Left ventricle myocardium inferior (tissue), 1 donor: Measurements from ENCODE around the gene CFC1. TPM values are rescaled to one million over a fixed set of nuclear protein-coding genes. Genes with fewer than 3 reads are reported as not detected.
"Not testable (repeated sequence)": the region's sequence is repeated elsewhere in the genome, so short reads cannot be mapped to it uniquely, and the experiment has no call there.

ENCODE experiments used
- DNase-seq: peaks from one replicate; pipeline ENCODE4 v3.0.0-alpha.2; 2020
- H3K27ac ChIP-seq: fragments of 200-600 bp; replicated peaks from 2 replicates; pipeline ENCODE4 v1.8.0; 2021
- H3K27me3 ChIP-seq: fragments of 200-600 bp; 2 replicates; pipeline ENCODE4 v1.8.0; 2021; ENCODE audit warnings: low read depth
- H3K36me3 ChIP-seq: fragments of 200-600 bp; 2 replicates; pipeline ENCODE4 v1.8.0; 2021
- H3K4me1 ChIP-seq: fragments of 200-600 bp; 2 replicates; pipeline ENCODE4 v1.8.0; 2021
- H3K4me3 ChIP-seq: fragments of 200-600 bp; 2 replicates; pipeline ENCODE4 v1.8.0; 2021; ENCODE audit warnings: mild to moderate bottlenecking, moderate library complexity
- H3K9me3 ChIP-seq: fragments of 200-600 bp; replicated peaks from 2 replicates; pipeline ENCODE4 v1.8.0; 2021
- intact Hi-C: fragments of 100-400 bp; cut with micrococcal nuclease; formaldehyde crosslinking; loops from one replicate; pipeline ENCODE4 v1.11.0; 2022
- total RNA-seq: library from RNA; stranded (reverse); fragmentation: NEBNext Ultra II Directional; extraction: Animal tissue kit (Norgen Biotek cat#: 25700); gene quantifications from one replicate; pipeline ENCODE4 v1.2.1, GENCODE V29; 2021
- donor health status: DM: no; HTN: yes; CAD: no; lungs with severe emphysema.

Gene CFC1
- total RNA-seq, 1 donor from 2014 or later = not detected

- H3K9me3 ChIP-seq, H3K4me1 ChIP-seq, intact Hi-C loops, H3K27ac ChIP-seq, DNase-seq, H3K36me3 ChIP-seq, H3K4me3 ChIP-seq, H3K27me3 ChIP-seq: not testable (repeated sequence)
Observed at GRCh38 chr2:130571929-130572328, 27.4 kb downstream of the CFC1 start.

DNA sequence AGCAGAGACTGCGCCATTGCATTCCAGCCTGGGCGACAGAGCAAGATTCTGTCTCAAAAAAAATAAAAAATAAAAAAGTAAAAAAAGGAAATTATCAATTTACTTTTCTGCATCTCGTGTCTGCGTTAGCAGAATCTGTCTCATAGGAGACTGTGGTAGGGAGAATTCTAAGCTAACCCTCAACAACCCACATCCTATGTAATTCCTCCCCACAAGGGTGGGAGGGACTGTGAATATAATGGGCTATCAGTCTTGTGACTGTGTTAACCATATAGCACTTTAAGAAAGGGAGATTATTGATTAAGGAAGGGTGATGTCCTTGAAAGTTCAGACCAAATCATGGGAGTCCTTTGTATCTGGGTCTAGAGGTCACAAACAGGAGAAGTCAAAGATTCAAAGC, 33.2 kb downstream of the CFC1 start:
- H3K27ac ChIP-seq, H3K36me3 ChIP-seq, H3K4me1 ChIP-seq, DNase-seq, intact Hi-C loops, H3K4me3 ChIP-seq, H3K9me3 ChIP-seq, H3K27me3 ChIP-seq: not testable (repeated sequence)

DNA sequence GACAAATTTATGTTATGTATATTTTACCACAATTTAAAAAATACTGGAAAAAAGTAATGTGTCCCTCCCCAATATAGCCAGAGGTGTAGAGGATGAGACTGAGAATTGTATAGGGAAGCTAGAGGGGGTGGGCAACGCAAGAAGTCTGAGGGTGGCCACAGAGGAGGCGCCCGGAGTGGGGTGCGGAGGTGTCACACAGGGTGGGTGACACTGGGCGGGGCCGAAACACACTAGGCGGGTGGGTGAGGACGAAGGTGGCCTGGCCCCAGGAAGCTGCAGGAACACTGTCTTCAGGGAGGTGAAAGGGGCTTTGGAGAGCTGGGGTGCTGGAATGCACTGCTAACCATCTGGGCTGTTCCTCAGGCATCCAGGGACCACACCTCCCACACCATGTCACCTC, 42.9 kb downstream of the CFC1 start:
- intact Hi-C loops, H3K4me3 ChIP-seq: not testable (repeated sequence)

GRCh38 chr2:130554178-130554577, 45.2 kb downstream of the CFC1 start:
- H3K36me3 ChIP-seq, H3K27ac ChIP-seq, H3K9me3 ChIP-seq, DNase-seq, H3K4me3 ChIP-seq, H3K27me3 ChIP-seq, intact Hi-C loops, H3K4me1 ChIP-seq: not testable (repeated sequence)

More for the DNA sequence above, 42.9 kb downstream of the CFC1 start:
- not testable (repeated sequence) for H3K27ac ChIP-seq, DNase-seq, H3K27me3 ChIP-seq, H3K4me1 ChIP-seq, H3K9me3 ChIP-seq, H3K36me3 ChIP-seq

DNA sequence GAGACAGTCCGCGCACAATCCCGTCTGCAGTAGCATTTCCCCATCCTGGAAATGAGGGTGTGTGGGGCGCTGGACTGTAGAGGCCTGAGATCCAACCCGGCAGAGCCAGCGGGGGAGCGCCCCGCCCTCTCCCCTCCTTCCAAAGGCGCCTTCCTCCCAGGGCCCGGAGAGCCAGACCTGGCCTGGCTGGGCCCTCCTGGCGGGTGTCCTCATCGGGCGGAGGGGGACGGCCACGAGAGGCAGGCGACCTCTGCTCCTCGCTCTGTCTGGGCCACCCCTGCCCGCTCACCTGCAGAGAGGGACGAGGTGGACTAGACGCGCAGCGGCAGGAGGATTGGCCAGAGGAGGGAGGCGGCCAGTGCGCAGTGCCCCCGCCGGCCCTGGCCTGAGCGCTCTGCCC, 49.9 kb downstream of the CFC1 start:
- H3K4me1 ChIP-seq, H3K27ac ChIP-seq, intact Hi-C loops, H3K9me3 ChIP-seq, H3K4me3 ChIP-seq, DNase-seq, H3K36me3 ChIP-seq, H3K27me3 ChIP-seq: not testable (repeated sequence)

DNA sequence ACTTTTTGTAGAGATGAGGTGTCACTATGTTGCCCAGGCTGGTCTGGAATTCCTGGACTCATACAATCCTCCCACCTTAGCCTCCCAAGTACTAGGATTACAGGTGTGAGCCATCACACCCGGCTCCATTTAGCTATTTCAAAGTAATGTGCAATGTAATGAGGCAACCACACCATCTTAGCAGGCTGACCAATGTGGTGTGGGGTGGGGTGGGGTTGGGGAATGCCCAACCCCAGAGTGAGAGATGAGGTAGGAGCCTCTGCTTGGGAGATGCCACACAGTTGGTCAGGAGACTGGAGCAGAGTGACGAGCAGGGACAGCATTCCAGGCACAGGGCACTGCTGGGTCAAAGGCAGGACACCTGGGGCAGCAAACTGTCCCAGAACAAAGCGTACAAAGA, 51.0 kb downstream of the CFC1 start:
- H3K27ac ChIP-seq, DNase-seq, H3K27me3 ChIP-seq, intact Hi-C loops, H3K36me3 ChIP-seq, H3K4me1 ChIP-seq, H3K4me3 ChIP-seq, H3K9me3 ChIP-seq: not testable (repeated sequence)

GRCh38 chr2:130544978-130545377, 54.4 kb downstream of the CFC1 start:
- intact Hi-C loops = not testable (repeated sequence)

GRCh38 chr2:130543785-130544528, 55.4 kb downstream of the CFC1 start:
- intact Hi-C loops, H3K27ac ChIP-seq, H3K4me1 ChIP-seq, H3K27me3 ChIP-seq, H3K36me3 ChIP-seq, H3K9me3 ChIP-seq, DNase-seq, H3K4me3 ChIP-seq: not testable (repeated sequence)

More at GRCh38 chr2:130544978-130545377, 54.4 kb downstream of the CFC1 start:
- H3K27me3 ChIP-seq, H3K27ac ChIP-seq, H3K4me3 ChIP-seq, H3K9me3 ChIP-seq, H3K36me3 ChIP-seq, DNase-seq, H3K4me1 ChIP-seq: not testable (repeated sequence)

- H3K36me3 ChIP-seq, H3K9me3 ChIP-seq, H3K27ac ChIP-seq, H3K27me3 ChIP-seq, DNase-seq, H3K4me3 ChIP-seq, intact Hi-C loops, H3K4me1 ChIP-seq: not testable (repeated sequence)
Observed at GRCh38 chr2:130542789-130543188, 56.6 kb downstream of the CFC1 start.

Other genes starting within 250 kb of the CFC1 start
- 13.9 TPM for gene PTPN18, start 243.5 kb downstream of the CFC1 start, total RNA-seq
- not detected for gene POTEI, start 90.2 kb downstream of the CFC1 start, total RNA-seq
- gene CFC1B, start 78.4 kb downstream of the CFC1 start, total RNA-seq = not detected
- not detected for gene POTEJ, start 11.9 kb upstream of the CFC1 start, total RNA-seq
- gene GPR148, start 129.5 kb upstream of the CFC1 start, total RNA-seq = not detected
- gene AMER3, start 156.0 kb upstream of the CFC1 start, total RNA-seq = not detected
- 5.3 TPM for gene ARHGEF4, start 237.3 kb upstream of the CFC1 start, total RNA-seq